OCI-LY1 (cell line): Measurements from ENCODE around the gene NIM1K.

ENCODE experiments used
- H2AFZ ChIP-seq: fragments of 200-600 bp; sonication (generic), shearing (Covaris generic); 2 replicates; pipeline ENCODE4 v1.6.0; 2014; ENCODE audit warnings: antibody characterized with exemption, mild to moderate bottlenecking, low read length
- H3F3A ChIP-seq: fragments of 200-600 bp; sonication (generic), shearing (Covaris generic); 2 replicates; pipeline ENCODE4 v1.6.0; 2014; ENCODE audit warnings: mild to moderate bottlenecking, antibody characterized with exemption, low read length, moderate library complexity; ENCODE audit not compliant: insufficient read depth
- H3K27ac ChIP-seq: fragments of 200-600 bp; sonication (generic); 2 replicates; pipeline ENCODE4 v1.5.1; 2014; ENCODE audit warnings: low read length, mixed run types, mild to moderate bottlenecking, low read depth; ENCODE audit not compliant: poor library complexity, severe bottlenecking
- H3K27me3 ChIP-seq: fragments of 200-600 bp; sonication (generic); 2 replicates; pipeline ENCODE4 v1.6.0; 2014; ENCODE audit warnings: antibody characterized with exemption, mild to moderate bottlenecking, low read length, moderate library complexity; ENCODE audit not compliant: insufficient read depth
- H3K36me3 ChIP-seq: fragments of 200-600 bp; sonication (generic); 2 replicates; pipeline ENCODE4 v1.6.1; 2014; ENCODE audit warnings: mild to moderate bottlenecking, antibody characterized with exemption, low read length, moderate library complexity, mixed read lengths; ENCODE audit not compliant: insufficient read depth
- H3K4me1 ChIP-seq: fragments of 200-600 bp; sonication (generic); 2 replicates; pipeline ENCODE4 v1.5.1; 2014; ENCODE audit warnings: mild to moderate bottlenecking, low read length, moderate library complexity; ENCODE audit not compliant: insufficient read depth, severe bottlenecking
- H3K4me2 ChIP-seq: fragments of 200-600 bp; sonication (generic), shearing (Covaris generic); 2 replicates; pipeline ENCODE4 v1.6.1; 2014; ENCODE audit warnings: low read length
- H3K4me3 ChIP-seq: fragments of 200-600 bp; sonication (generic); 2 replicates; pipeline ENCODE4 v1.5.1; 2014; ENCODE audit warnings: low read length, low read depth, mild to moderate bottlenecking, mixed read lengths; ENCODE audit not compliant: poor library complexity, severe bottlenecking
- H3K79me2 ChIP-seq: fragments of 200-600 bp; shearing (Covaris generic); 2 replicates; pipeline ENCODE4 v1.6.1; 2016; ENCODE audit warnings: mixed run types, low read length, mixed read lengths; ENCODE audit not compliant: insufficient read depth
- H3K9ac ChIP-seq: fragments of 200-600 bp; sonication (generic), shearing (Covaris generic); 2 replicates; pipeline ENCODE4 v1.6.1; 2014; ENCODE audit warnings: mild to moderate bottlenecking, low read length, mixed read lengths
- H3K9me2 ChIP-seq: fragments of 200-600 bp; sonication (generic), shearing (Covaris generic); 2 replicates; pipeline ENCODE4 v1.6.1; 2014; ENCODE audit warnings: low read depth, mild to moderate bottlenecking, low read length, mixed read lengths
- H3K9me3 ChIP-seq: fragments of 200-600 bp; shearing (Covaris generic); 2 replicates; pipeline ENCODE4 v1.6.1; 2014; ENCODE audit warnings: low read length, mixed read lengths
- H4K20me1 ChIP-seq: fragments of 200-600 bp; sonication (generic), shearing (Covaris generic); 2 replicates; pipeline ENCODE4 v1.6.0; 2016; ENCODE audit warnings: mild to moderate bottlenecking, low read length; ENCODE audit not compliant: insufficient read depth
- EZH2 ChIP-seq: fragments of 200-600 bp; sonication (generic), shearing (Covaris generic); IDR thresholded peaks from 2 replicates; pipeline ENCODE4 v1.8.0; 2017; ENCODE audit warnings: borderline replicate concordance, mixed run types, mild to moderate bottlenecking, antibody characterized with exemption, low read length, moderate library complexity, mixed read lengths
- TF ChIP-seq, protein P1 (sequence below): fragments of 200-600 bp; sonication (generic), shearing (Covaris generic); IDR thresholded peaks from 2 replicates; pipeline ENCODE4 v1.5.1; 2017; ENCODE audit warnings: mild to moderate bottlenecking, antibody characterized with exemption, low read length, moderate library complexity, mixed read lengths

The NIM1K gene

GRCh38 chr5:43232943-43233833, 41.2 kb downstream of the NIM1K start:
- H3K4me2 ChIP-seq, result no peak overlapping the region
- H3K27ac ChIP-seq, result no peak overlapping the region
- no peaks in the 10 kb centered on the region for H4K20me1 ChIP-seq
- H3K9me2 ChIP-seq, result no peaks in the 10 kb centered on the region
- no peaks in the 10 kb centered on the region for H3F3A ChIP-seq
- H3K36me3 ChIP-seq, result no peaks in the 10 kb centered on the region
- no peak overlapping the region for H2AFZ ChIP-seq
- TF ChIP-seq EZH2, result no peak
- TF ChIP-seq, protein P1, sequence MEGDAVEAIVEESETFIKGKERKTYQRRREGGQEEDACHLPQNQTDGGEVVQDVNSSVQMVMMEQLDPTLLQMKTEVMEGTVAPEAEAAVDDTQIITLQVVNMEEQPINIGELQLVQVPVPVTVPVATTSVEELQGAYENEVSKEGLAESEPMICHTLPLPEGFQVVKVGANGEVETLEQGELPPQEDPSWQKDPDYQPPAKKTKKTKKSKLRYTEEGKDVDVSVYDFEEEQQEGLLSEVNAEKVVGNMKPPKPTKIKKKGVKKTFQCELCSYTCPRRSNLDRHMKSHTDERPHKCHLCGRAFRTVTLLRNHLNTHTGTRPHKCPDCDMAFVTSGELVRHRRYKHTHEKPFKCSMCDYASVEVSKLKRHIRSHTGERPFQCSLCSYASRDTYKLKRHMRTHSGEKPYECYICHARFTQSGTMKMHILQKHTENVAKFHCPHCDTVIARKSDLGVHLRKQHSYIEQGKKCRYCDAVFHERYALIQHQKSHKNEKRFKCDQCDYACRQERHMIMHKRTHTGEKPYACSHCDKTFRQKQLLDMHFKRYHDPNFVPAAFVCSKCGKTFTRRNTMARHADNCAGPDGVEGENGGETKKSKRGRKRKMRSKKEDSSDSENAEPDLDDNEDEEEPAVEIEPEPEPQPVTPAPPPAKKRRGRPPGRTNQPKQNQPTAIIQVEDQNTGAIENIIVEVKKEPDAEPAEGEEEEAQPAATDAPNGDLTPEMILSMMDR, result no peak
- H3K4me1 ChIP-seq, result no peaks in the 10 kb centered on the region
- no peaks in the 10 kb centered on the region for H3K9me3 ChIP-seq
- H3K4me3 ChIP-seq, result no peak overlapping the region
- H3K9ac ChIP-seq, result no peak overlapping the region
- no peaks in the 10 kb centered on the region for H3K27me3 ChIP-seq
- H3K79me2 ChIP-seq, result no peaks in the 10 kb centered on the region

DNA sequence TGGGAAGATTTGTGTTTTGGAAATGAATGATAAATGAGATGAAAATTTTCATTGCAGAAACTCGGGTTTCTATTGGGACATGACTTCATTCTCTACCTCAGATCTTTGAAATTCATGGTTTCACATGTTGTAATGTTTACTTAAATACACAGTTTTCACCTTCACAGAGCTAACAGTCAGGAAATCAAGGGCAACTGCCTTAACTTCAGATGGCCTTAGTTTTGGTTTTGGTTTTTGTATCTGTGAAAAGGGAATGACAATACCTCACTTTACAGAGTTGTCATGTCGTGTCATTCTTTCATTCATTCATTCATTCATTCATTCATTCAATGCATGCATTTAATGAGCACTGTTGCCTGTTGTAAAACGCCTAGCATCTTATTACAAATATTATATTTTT, 41.9 kb downstream of the NIM1K start:
- Histone ChIP-seq H3K4me2 (no peak overlapping the region), H3K36me3 (no peaks in the 10 kb centered on the region), H3F3A (no peaks in the 10 kb centered on the region), H3K9ac (no peak overlapping the region), H3K4me1 (no peaks in the 10 kb centered on the region), H4K20me1 (no peaks in the 10 kb centered on the region), H3K9me3 (no peaks in the 10 kb centered on the region), H3K27ac (no peak overlapping the region), H3K27me3 (no peaks in the 10 kb centered on the region), H2AFZ (no peak overlapping the region), H3K79me2 (no peaks in the 10 kb centered on the region), H3K4me3 (no peak overlapping the region), H3K9me2 (no peaks in the 10 kb centered on the region)
- TF ChIP-seq EZH2, result no peak
- TF ChIP-seq, protein P1, result no peak

- no peak for TF ChIP-seq EZH2
- TF ChIP-seq, protein P1, result no peak
- Histone ChIP-seq H2AFZ (no peak overlapping the region), H3K27me3 (no peaks in the 10 kb centered on the region)
Measured at GRCh38 chr5:43236653-43237355, 44.8 kb downstream of the NIM1K start.

More at GRCh38 chr5:43236653-43237355, 44.8 kb downstream of the NIM1K start:
- Histone ChIP-seq H3K9me2 (no peaks in the 10 kb centered on the region), H3K4me1 (no peaks in the 10 kb centered on the region), H4K20me1 (no peaks in the 10 kb centered on the region), H3K4me2 (no peak overlapping the region), H3K4me3 (no peak overlapping the region), H3K79me2 (no peaks in the 10 kb centered on the region), H3K27ac (no peak overlapping the region), H3K9ac (no peak overlapping the region), H3F3A (no peaks in the 10 kb centered on the region), H3K9me3 (no peaks in the 10 kb centered on the region), H3K36me3 (no peaks in the 10 kb centered on the region)
